ENCODE data around the gene PLA2G4A.

Gene PLA2G4A

DNA sequence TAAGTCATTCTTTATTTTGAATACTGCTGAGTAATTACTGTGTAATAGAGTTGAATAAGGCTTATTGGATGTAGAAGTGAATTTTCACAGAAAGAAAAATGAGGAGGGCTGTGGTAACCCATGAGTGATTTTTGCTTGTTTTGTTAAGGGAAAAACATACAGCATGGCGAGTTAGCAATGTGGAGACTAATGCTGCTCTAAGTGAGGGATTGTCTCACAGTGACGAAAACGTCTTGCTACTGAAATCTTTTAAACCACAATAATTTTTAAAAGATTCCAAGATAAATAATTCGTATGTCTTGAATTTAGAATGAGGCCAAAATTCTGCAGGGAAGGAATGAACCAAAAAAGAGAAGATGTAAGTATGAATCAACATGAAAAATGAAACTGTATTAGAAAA lies 16.2 kb upstream of the PLA2G4A start:
- H3K4ac ChIP-seq (ENCODE audit: low read depth in 1 of 2, low read length in 2 of 2) = no peak overlapping the region
- peak overlapping the region; percentile 57 for H3K9ac ChIP-seq (ENCODE audit: low read length)
- no peak overlapping the region for H2BK12ac ChIP-seq (ENCODE audit: low read length in 2 of 2)
- no peak overlapping the region for H3K4me2 ChIP-seq (ENCODE audit: low read length, poor library complexity, severe bottlenecking)
- peak overlapping the region in 1 of 2 experiments; percentile 1 for H3K4me3 ChIP-seq (ENCODE audit: insufficient read depth in 1 of 2, low read depth in 1 of 2, low read length in 2 of 2)
- H3K9me3 ChIP-seq (ENCODE audit: control insufficient read depth, low read length) = no peaks in the 10 kb centered on the region
- no peak overlapping the region for H4K91ac ChIP-seq (ENCODE audit: low read length)
- no peak overlapping the region for H4K8ac ChIP-seq (ENCODE audit: low read length)
- H2BK5ac ChIP-seq (ENCODE audit: low read depth, low read length, poor library complexity, severe bottlenecking) = no peak overlapping the region
- no peak overlapping the region for H2BK120ac ChIP-seq (ENCODE audit: low read depth, low read length)
- H3K4me1 ChIP-seq (ENCODE audit: control insufficient read depth, insufficient read depth, low read depth, low read length) = no peaks in the 10 kb centered on the region
- no peaks in the 10 kb centered on the region for H3K79me1 ChIP-seq (replicated peaks; ENCODE audit: low read length, poor library complexity, severe bottlenecking)
- H3K18ac ChIP-seq (ENCODE audit: low read depth in 1 of 2, low read length in 2 of 2) = no peak overlapping the region
- H3K36me3 ChIP-seq (ENCODE audit: control insufficient read depth in 1 of 2, insufficient read depth in 2 of 2, low read depth in 1 of 2, low read length in 2 of 2) = no peaks in the 10 kb centered on the region
- DNase-seq = no peak
- H3K27ac ChIP-seq (ENCODE audit: low read length, poor library complexity, severe bottlenecking) = no peak overlapping the region
- H2BK15ac ChIP-seq (ENCODE audit: low read depth, poor library complexity, severe bottlenecking) = no peak overlapping the region
- no peak overlapping the region for H2AK5ac ChIP-seq (ENCODE audit: low read length, severe bottlenecking)
- H3K14ac ChIP-seq (ENCODE audit: low read length in 2 of 2) = no peak overlapping the region
- H3K23ac ChIP-seq (ENCODE audit: low read length in 2 of 2) = no peak overlapping the region
- 80% methylated on average over 1 of the region's 4 CpGs for WGBS
- no peak overlapping the region for H2AFZ ChIP-seq (ENCODE audit: low read depth, low read length)
- H3K27me3 ChIP-seq (ENCODE audit: control insufficient read depth in 1 of 2, insufficient read depth in 1 of 2, low read length in 2 of 2) = no peaks in the 10 kb centered on the region

DNA sequence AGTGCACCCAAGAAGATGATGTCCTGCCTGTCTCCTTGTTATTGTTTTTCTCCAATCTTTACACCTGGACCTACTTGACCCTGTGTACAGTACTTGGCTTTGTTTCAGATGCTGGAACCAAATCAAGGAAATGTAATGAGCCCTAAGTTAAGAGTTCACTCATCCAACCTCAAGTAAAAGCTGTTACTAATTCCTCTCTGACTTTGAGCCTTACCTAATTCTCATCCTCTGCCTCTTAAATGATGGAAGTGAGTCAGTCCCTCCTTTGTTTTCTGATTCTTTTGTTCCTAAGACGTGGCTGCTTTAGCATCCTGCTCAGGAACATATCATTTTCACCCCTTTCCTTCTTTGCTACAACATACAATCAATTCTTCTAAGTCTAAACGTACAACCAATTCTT lies 15.3 kb upstream of the PLA2G4A start:
- DNase-seq = no peak
- Histone ChIP-seq H3K4ac (ENCODE audit: low read depth in 1 of 2, low read length in 2 of 2) (no peak overlapping the region), H3K27me3 (ENCODE audit: control insufficient read depth in 1 of 2, insufficient read depth in 1 of 2, low read length in 2 of 2) (no peaks in the 10 kb centered on the region), H2BK5ac (ENCODE audit: low read depth, low read length, poor library complexity, severe bottlenecking) (no peak overlapping the region), H2AK5ac (ENCODE audit: low read length, severe bottlenecking) (no peak overlapping the region), H3K14ac (ENCODE audit: low read length in 2 of 2) (no peak overlapping the region), H2AFZ (ENCODE audit: low read depth, low read length) (no peak overlapping the region), H2BK120ac (ENCODE audit: low read depth, low read length) (no peak overlapping the region), H3K4me2 (ENCODE audit: low read length, poor library complexity, severe bottlenecking) (no peak overlapping the region), H2BK15ac (ENCODE audit: low read depth, poor library complexity, severe bottlenecking) (no peak overlapping the region), H3K4me3 (ENCODE audit: insufficient read depth in 1 of 2, low read depth in 1 of 2, low read length in 2 of 2) (no peak overlapping the region), H4K8ac (ENCODE audit: low read length) (no peak overlapping the region), H3K4me1 (ENCODE audit: control insufficient read depth, insufficient read depth, low read depth, low read length) (no peaks in the 10 kb centered on the region), H4K91ac (ENCODE audit: low read length) (no peak overlapping the region), H3K9ac (ENCODE audit: low read length) (no peak overlapping the region), H3K36me3 (ENCODE audit: control insufficient read depth in 1 of 2, insufficient read depth in 2 of 2, low read depth in 1 of 2, low read length in 2 of 2) (no peaks in the 10 kb centered on the region), H3K79me1 (replicated peaks; ENCODE audit: low read length, poor library complexity, severe bottlenecking) (no peaks in the 10 kb centered on the region), H2BK12ac (ENCODE audit: low read length in 2 of 2) (no peak overlapping the region), H3K27ac (ENCODE audit: low read length, poor library complexity, severe bottlenecking) (no peak overlapping the region), H3K18ac (ENCODE audit: low read depth in 1 of 2, low read length in 2 of 2) (no peak overlapping the region), H3K9me3 (ENCODE audit: control insufficient read depth, low read length) (no peaks in the 10 kb centered on the region), H3K23ac (ENCODE audit: low read length in 2 of 2) (no peak overlapping the region)
- WGBS = 68% methylated on average over 2 of the region's 2 CpGs

DNA sequence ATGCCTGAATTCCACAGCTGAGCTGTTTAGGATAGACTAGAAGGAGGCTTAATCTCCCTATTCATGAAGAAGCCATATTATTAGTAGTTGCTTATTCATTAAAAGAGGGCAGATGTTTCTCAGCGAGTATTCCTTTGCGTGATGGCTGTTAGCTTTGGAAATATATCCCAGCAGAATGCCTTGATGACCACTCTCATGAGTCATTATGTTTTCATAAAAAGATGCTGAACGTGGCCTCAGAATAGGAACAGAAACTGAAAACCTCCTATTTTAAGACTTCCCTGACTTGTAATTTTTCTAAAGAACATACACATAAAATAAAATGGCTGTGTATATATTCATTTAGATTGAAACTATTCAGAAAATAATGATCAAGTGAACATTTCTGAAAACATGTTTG lies 9.6 kb upstream of the PLA2G4A start:
- Histone ChIP-seq H2BK12ac (ENCODE audit: low read length in 2 of 2) (no peak overlapping the region), H2AFZ (ENCODE audit: low read depth, low read length) (no peak overlapping the region), H3K9me3 (ENCODE audit: control insufficient read depth, low read length) (no peaks in the 10 kb centered on the region), H3K4me2 (ENCODE audit: low read length, poor library complexity, severe bottlenecking) (peak overlapping the region; percentile 16), H3K4me3 (ENCODE audit: insufficient read depth in 1 of 2, low read depth in 1 of 2, low read length in 2 of 2) (peak overlapping the region in 1 of 2 experiments; percentile 8), H3K18ac (ENCODE audit: low read depth in 1 of 2, low read length in 2 of 2) (no peak overlapping the region), H2AK5ac (ENCODE audit: low read length, severe bottlenecking) (no peak overlapping the region), H3K36me3 (ENCODE audit: control insufficient read depth in 1 of 2, insufficient read depth in 2 of 2, low read depth in 1 of 2, low read length in 2 of 2) (no peaks in the 10 kb centered on the region), H3K27ac (ENCODE audit: low read length, poor library complexity, severe bottlenecking) (peak overlapping the region; percentile 82), H2BK5ac (ENCODE audit: low read depth, low read length, poor library complexity, severe bottlenecking) (peak overlapping the region; percentile 31), H3K27me3 (ENCODE audit: control insufficient read depth in 1 of 2, insufficient read depth in 1 of 2, low read length in 2 of 2) (no peaks in the 10 kb centered on the region), H3K14ac (ENCODE audit: low read length in 2 of 2) (no peak overlapping the region), H3K4me1 (ENCODE audit: control insufficient read depth, insufficient read depth, low read depth, low read length) (no peaks in the 10 kb centered on the region), H2BK15ac (ENCODE audit: low read depth, poor library complexity, severe bottlenecking) (no peak overlapping the region), H3K9ac (ENCODE audit: low read length) (peak overlapping the region; percentile 73), H3K23ac (ENCODE audit: low read length in 2 of 2) (no peak overlapping the region), H3K79me1 (replicated peaks; ENCODE audit: low read length, poor library complexity, severe bottlenecking) (no peaks in the 10 kb centered on the region), H2BK120ac (ENCODE audit: low read depth, low read length) (no peak overlapping the region), H4K91ac (ENCODE audit: low read length) (no peak overlapping the region), H4K8ac (ENCODE audit: low read length) (no peak overlapping the region), H3K4ac (ENCODE audit: low read depth in 1 of 2, low read length in 2 of 2) (no peak overlapping the region)
- DNase-seq = peak; percentile 23
- 83% methylated on average over 2 of the region's 3 CpGs for WGBS

DNA sequence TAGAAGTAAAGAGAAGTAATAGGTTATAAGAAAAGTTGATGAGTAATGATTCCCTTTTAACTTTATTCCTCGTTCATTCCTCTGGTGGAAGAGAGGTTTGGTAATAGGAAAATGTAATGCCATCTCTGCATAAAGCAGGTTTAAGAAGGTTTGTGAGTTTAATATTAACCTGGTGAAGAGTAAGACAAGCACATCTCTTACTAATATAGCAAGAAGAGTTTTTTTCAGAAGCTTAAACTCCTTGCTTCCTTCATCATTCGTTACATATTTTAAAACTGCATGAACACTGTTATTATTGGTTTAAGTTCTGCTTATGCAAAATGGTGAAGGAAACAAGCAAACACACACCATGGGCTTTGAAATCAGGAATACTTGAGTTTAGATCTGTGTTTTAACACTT lies 9.2 kb upstream of the PLA2G4A start:
- Histone ChIP-seq H3K36me3 (ENCODE audit: control insufficient read depth in 1 of 2, insufficient read depth in 2 of 2, low read depth in 1 of 2, low read length in 2 of 2) (no peaks in the 10 kb centered on the region), H3K18ac (ENCODE audit: low read depth in 1 of 2, low read length in 2 of 2) (no peak overlapping the region), H3K9ac (ENCODE audit: low read length) (peak overlapping the region; percentile 73), H3K14ac (ENCODE audit: low read length in 2 of 2) (no peak overlapping the region), H3K23ac (ENCODE audit: low read length in 2 of 2) (no peak overlapping the region), H2BK15ac (ENCODE audit: low read depth, poor library complexity, severe bottlenecking) (no peak overlapping the region), H2AK5ac (ENCODE audit: low read length, severe bottlenecking) (no peak overlapping the region), H3K4me1 (ENCODE audit: control insufficient read depth, insufficient read depth, low read depth, low read length) (no peaks in the 10 kb centered on the region), H3K4ac (ENCODE audit: low read depth in 1 of 2, low read length in 2 of 2) (no peak overlapping the region), H3K79me1 (replicated peaks; ENCODE audit: low read length, poor library complexity, severe bottlenecking) (no peaks in the 10 kb centered on the region), H3K27me3 (ENCODE audit: control insufficient read depth in 1 of 2, insufficient read depth in 1 of 2, low read length in 2 of 2) (no peaks in the 10 kb centered on the region), H3K9me3 (ENCODE audit: control insufficient read depth, low read length) (no peaks in the 10 kb centered on the region), H2BK12ac (ENCODE audit: low read length in 2 of 2) (no peak overlapping the region), H2BK5ac (ENCODE audit: low read depth, low read length, poor library complexity, severe bottlenecking) (no peak overlapping the region), H4K8ac (ENCODE audit: low read length) (no peak overlapping the region), H2BK120ac (ENCODE audit: low read depth, low read length) (no peak overlapping the region), H3K4me3 (ENCODE audit: insufficient read depth in 1 of 2, low read depth in 1 of 2, low read length in 2 of 2) (peak overlapping the region in 1 of 2 experiments; percentile 8), H4K91ac (ENCODE audit: low read length) (no peak overlapping the region), H3K4me2 (ENCODE audit: low read length, poor library complexity, severe bottlenecking) (no peak overlapping the region), H3K27ac (ENCODE audit: low read length, poor library complexity, severe bottlenecking) (peak overlapping the region; percentile 73), H2AFZ (ENCODE audit: low read depth, low read length) (no peak overlapping the region)
- WGBS = 100% methylated on average over 1 of the region's 2 CpGs
- no peak for DNase-seq

Measured in mesenchymal stem cell (in vitro differentiated cells and primary cell).